Hepatocyte (in vitro differentiated cells): Measurements from ENCODE around the gene SLAMF1. TPM values are rescaled to one million over a fixed set of nuclear protein-coding genes. Genes with fewer than 3 reads are reported as not detected.

ENCODE experiments used
- DNase-seq: peaks from one replicate; pipeline ENCODE4 v3.0.0-alpha.2; 2016; ENCODE audit warnings: low spot score
- H2AFZ ChIP-seq: fragments of 200-600 bp; sonication (generic); 2 replicates; pipeline ENCODE4 v1.6.0; 2016; ENCODE audit warnings: antibody characterized with exemption, mild to moderate bottlenecking
- H3K27ac ChIP-seq: fragments of 200-600 bp; sonication (generic); 2 replicates; pipeline ENCODE4 v1.5.1; 2016; ENCODE audit warnings: mild to moderate bottlenecking
- H3K27me3 ChIP-seq: fragments of 200-600 bp; sonication (generic); 2 replicates; pipeline ENCODE4 v1.6.1; 2016
- H3K36me3 ChIP-seq: fragments of 200-600 bp; sonication (generic); replicated peaks from 2 replicates; pipeline ENCODE4 v1.5.1; 2016; ENCODE audit warnings: low read depth; ENCODE audit not compliant: insufficient read depth
- H3K4me1 ChIP-seq: fragments of 200-600 bp; sonication (generic); 2 replicates; pipeline ENCODE4 v1.5.1; 2016; ENCODE audit warnings: mild to moderate bottlenecking, moderate library complexity; ENCODE audit not compliant: insufficient read depth
- H3K4me2 ChIP-seq: fragments of 200-600 bp; sonication (generic); 2 replicates; pipeline ENCODE4 v1.6.0; 2016
- H3K4me3 ChIP-seq: fragments of 200-600 bp; sonication (generic); 2 replicates; pipeline ENCODE4 v1.5.1; 2016; ENCODE audit warnings: mild to moderate bottlenecking
- H3K79me2 ChIP-seq: fragments of 200-600 bp; sonication (generic); 2 replicates; pipeline ENCODE4 v1.6.0; 2017; ENCODE audit warnings: mild to moderate bottlenecking
- H3K9me2 ChIP-seq: fragments of 200-600 bp; sonication (generic); replicated peaks from 2 replicates; pipeline ENCODE4 v1.6.0; 2017; ENCODE audit warnings: mild to moderate bottlenecking; ENCODE audit not compliant: insufficient read depth
- H3K9me3 ChIP-seq: fragments of 200-600 bp; sonication (generic); 2 replicates; pipeline ENCODE4 v1.5.1; 2016; ENCODE audit warnings: low read depth, mild to moderate bottlenecking
- H4K20me1 ChIP-seq: fragments of 200-600 bp; sonication (generic); 2 replicates; pipeline ENCODE4 v1.6.0; 2016; ENCODE audit warnings: mild to moderate bottlenecking; ENCODE audit not compliant: insufficient read depth, poor library complexity, severe bottlenecking
- EZH2 ChIP-seq: fragments of 200-600 bp; sonication (generic); IDR thresholded peaks from 2 replicates; pipeline ENCODE4 v1.6.1; 2016; ENCODE audit warnings: antibody characterized with exemption, mild to moderate bottlenecking, borderline replicate concordance
- EZH2phosphoT487 ChIP-seq: fragments of 200-600 bp; sonication (generic); IDR thresholded peaks from one replicate; pipeline ENCODE4 v1.6.1; 2018; ENCODE audit warnings: antibody characterized with exemption, mild to moderate bottlenecking, low read depth, moderate library complexity; ENCODE audit not compliant: unreplicated experiment, severe bottlenecking
- WGBS: methylation state at CpG from one replicate; pipeline ENCODE4 v1.1.6; 2016; ENCODE audit warnings: low lambda C conversion rate; ENCODE audit errors: missing lambda C conversion rate; 5-methylcytosine and 5-hydroxymethylcytosine counted together
- polyA plus RNA-seq: library from polyadenylated mRNA; unstranded; fragments of >200 nt; fragmentation: Nextera tagmentation; extraction: Ambion mirVana; gene quantifications from 2 replicates; pipeline ENCODE4 v1.2.1, GENCODE V29; 2016
- total RNA-seq: library from RNA; depleted of rRNA; stranded (reverse); fragments of >200 nt; gene quantifications from 2 replicates; pipeline ENCODE4 v1.2.3, GENCODE V29; 2014
- TF ChIP-seq, protein P1 (sequence below): fragments of 200-600 bp; sonication (generic); IDR thresholded peaks from 2 replicates; pipeline ENCODE4 v1.5.1; 2016; ENCODE audit warnings: antibody characterized with exemption, mild to moderate bottlenecking; ENCODE audit not compliant: poor library complexity

Gene SLAMF1
- total and polyA plus RNA-seq, 2 experiments from 2014 or later, result 1.2 to 2.1 TPM

DNA sequence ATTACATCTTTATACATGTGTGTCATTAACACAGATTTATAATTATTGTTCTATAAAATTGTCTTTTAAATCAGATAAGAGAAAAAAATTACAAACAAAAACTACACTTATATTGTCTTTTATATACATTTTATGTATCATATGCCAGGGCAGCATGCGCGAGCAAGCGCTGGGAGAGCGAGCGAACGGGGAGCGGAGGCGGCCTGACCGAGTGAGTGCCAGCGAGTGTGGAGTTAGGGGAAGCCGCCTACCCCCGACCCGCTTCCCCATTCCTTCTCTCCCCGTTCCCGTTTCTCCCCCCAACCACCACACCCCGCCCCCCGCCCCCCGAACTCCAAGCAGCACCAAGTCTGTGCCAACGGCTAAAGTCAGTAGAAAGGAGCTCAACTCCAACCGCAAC lies 23.0 kb upstream of the SLAMF1 start:
- Histone ChIP-seq H2AFZ (no peak overlapping the region), H3K27ac (no peak overlapping the region), H3K4me3 (no peak overlapping the region), H3K4me2 (no peak overlapping the region), H4K20me1 (no peaks in the 10 kb centered on the region), H3K27me3 (no peaks in the 10 kb centered on the region), H3K9me2 (no peaks in the 10 kb centered on the region), H3K79me2 (no peaks in the 10 kb centered on the region), H3K9me3 (no peaks in the 10 kb centered on the region), H3K36me3 (no peaks in the 10 kb centered on the region), H3K4me1 (peaks cover 9% of the 10 kb centered on the region)
- 100% methylated on average over 12 of the region's 20 CpGs for WGBS
- TF ChIP-seq, protein P1, sequence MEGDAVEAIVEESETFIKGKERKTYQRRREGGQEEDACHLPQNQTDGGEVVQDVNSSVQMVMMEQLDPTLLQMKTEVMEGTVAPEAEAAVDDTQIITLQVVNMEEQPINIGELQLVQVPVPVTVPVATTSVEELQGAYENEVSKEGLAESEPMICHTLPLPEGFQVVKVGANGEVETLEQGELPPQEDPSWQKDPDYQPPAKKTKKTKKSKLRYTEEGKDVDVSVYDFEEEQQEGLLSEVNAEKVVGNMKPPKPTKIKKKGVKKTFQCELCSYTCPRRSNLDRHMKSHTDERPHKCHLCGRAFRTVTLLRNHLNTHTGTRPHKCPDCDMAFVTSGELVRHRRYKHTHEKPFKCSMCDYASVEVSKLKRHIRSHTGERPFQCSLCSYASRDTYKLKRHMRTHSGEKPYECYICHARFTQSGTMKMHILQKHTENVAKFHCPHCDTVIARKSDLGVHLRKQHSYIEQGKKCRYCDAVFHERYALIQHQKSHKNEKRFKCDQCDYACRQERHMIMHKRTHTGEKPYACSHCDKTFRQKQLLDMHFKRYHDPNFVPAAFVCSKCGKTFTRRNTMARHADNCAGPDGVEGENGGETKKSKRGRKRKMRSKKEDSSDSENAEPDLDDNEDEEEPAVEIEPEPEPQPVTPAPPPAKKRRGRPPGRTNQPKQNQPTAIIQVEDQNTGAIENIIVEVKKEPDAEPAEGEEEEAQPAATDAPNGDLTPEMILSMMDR, result no peak
- TF ChIP-seq EZH2 (no peak), EZH2phosphoT487 (no peak)
- DNase-seq, result no peak

DNA sequence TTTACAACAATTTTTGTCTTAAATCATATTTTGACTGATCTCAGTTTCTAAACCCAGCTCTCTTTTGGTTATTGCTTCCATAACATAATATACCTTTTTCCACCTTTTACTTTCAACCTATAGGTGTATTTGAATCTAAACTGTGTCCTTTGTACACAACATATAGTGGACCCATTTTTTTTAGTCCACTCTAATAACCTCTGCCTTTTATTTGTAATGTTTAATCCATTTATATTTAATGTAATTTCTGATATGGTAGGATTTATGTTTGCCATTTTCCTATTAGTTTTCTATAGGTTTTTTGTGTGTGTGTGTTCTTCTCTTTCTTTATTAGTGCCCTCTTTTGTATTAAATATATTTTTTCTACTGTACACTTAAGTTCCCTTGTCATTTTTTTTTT lies 22.4 kb upstream of the SLAMF1 start:
- no peak for DNase-seq
- no peaks in the 10 kb centered on the region for H3K9me3 ChIP-seq
- H3K4me2 ChIP-seq, result no peak overlapping the region
- peaks cover 9% of the 10 kb centered on the region for H3K4me1 ChIP-seq
- no peak for TF ChIP-seq EZH2
- TF ChIP-seq EZH2phosphoT487, result no peak
- TF ChIP-seq, protein P1, result no peak
- no peaks in the 10 kb centered on the region for H4K20me1 ChIP-seq
- H3K27ac ChIP-seq, result no peak overlapping the region
- no peak overlapping the region for H3K4me3 ChIP-seq
- no peaks in the 10 kb centered on the region for H3K9me2 ChIP-seq
- no peak overlapping the region for H2AFZ ChIP-seq
- no peaks in the 10 kb centered on the region for H3K27me3 ChIP-seq
- H3K36me3 ChIP-seq, result no peaks in the 10 kb centered on the region
- no peaks in the 10 kb centered on the region for H3K79me2 ChIP-seq

DNA sequence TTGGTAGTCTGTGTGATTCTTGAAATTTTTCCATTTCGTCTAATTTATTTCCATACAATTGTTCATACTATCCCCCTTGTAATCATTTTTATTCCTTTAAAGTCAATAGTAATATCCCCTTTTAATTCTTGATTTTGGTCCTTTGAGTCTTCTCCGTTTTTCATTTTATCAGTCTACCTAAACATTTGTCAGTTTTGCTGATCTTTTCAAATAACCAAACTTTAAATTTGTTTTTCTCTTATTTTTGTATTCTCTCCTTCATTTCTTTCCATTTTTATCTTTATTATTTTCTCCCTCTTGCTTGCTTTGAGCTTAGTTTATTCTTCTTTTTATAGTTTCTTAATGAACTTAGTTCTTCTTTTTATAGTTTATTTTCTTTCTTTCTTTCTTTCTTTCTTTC lies 21.1 kb upstream of the SLAMF1 start:
- Histone ChIP-seq H3K4me2 (no peak overlapping the region), H3K79me2 (no peaks in the 10 kb centered on the region), H3K27me3 (no peaks in the 10 kb centered on the region), H2AFZ (no peak overlapping the region), H3K9me3 (no peaks in the 10 kb centered on the region), H3K4me3 (no peak overlapping the region), H3K36me3 (no peaks in the 10 kb centered on the region), H3K27ac (no peak overlapping the region), H3K9me2 (no peaks in the 10 kb centered on the region), H3K4me1 (peaks cover 9% of the 10 kb centered on the region), H4K20me1 (no peaks in the 10 kb centered on the region)
- TF ChIP-seq, protein P1, result no peak
- TF ChIP-seq EZH2phosphoT487, result no peak
- no peak for TF ChIP-seq EZH2
- no peak for DNase-seq
- 88% methylated on average over 2 of the region's 2 CpGs for WGBS

DNA sequence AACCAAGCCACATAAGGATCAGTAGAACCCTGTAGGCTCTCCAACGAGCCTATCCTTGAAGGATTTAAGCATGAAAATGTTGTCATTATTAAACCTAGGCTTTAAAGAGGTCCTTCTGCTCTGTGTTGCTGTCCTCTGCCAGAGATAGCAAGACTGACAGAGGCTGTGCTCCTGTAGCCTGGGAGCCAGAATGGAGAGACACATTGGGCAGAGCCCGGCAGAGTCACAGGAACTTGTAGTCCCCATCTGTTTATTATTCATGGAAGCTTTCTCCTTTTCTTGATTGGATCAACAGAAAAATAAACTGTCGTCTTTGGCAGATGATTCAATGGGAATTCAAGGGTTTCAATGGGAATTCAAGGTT lies 19.2 kb upstream of the SLAMF1 start:
- no peaks in the 10 kb centered on the region for H4K20me1 ChIP-seq
- H3K36me3 ChIP-seq, result no peaks in the 10 kb centered on the region
- DNase-seq, result no peak
- peak overlapping the region; percentile 54 for H3K27ac ChIP-seq
- no peaks in the 10 kb centered on the region for H3K9me3 ChIP-seq
- H3K27me3 ChIP-seq, result no peaks in the 10 kb centered on the region
- 67% methylated on average over 3 of the region's 3 CpGs for WGBS
- no peak overlapping the region for H3K4me2 ChIP-seq
- no peaks in the 10 kb centered on the region for H3K79me2 ChIP-seq
- TF ChIP-seq EZH2phosphoT487, result no peak
- TF ChIP-seq, protein P1, result no peak
- TF ChIP-seq EZH2, result no peak
- H2AFZ ChIP-seq, result peak overlapping the region; percentile 33
- H3K4me1 ChIP-seq, result peaks cover 9% of the 10 kb centered on the region
- no peaks in the 10 kb centered on the region for H3K9me2 ChIP-seq
- H3K4me3 ChIP-seq, result no peak overlapping the region
